Measurements from ENCODE around the gene GTF3C2.
"Not testable (repeated sequence)": the region's sequence is repeated elsewhere in the genome, so short reads cannot be mapped to it uniquely, and the experiment has no call there.

GTF3C2 gene

GRCh38 chr2:27370816-27371620, 14.5 kb upstream of the GTF3C2 start:
- peak in 1 of 4 experiments; percentile 34 for DNase-seq

- DNase-seq = peak; percentile 96 to 99 (median 98)
Observed at GRCh38 chr2:27370026-27370815, 13.7 kb upstream of the GTF3C2 start, which contains the start of the genes EIF2B4 and SNX17. Gene EIF2B4 (minus strand): TSS chr2:27370338. CDS start chr2:27370314, 24 bp downstream. Gene SNX17 (plus strand): TSS chr2:27370616. CDS start chr2:27370744, 128 bp downstream.

GRCh38 chr2:27369471-27370025, 13.0 kb upstream of the GTF3C2 start:
- peak in 1 of 4 experiments; percentile 62 for DNase-seq

GRCh38 chr2:27363933-27364332, 7.4 kb upstream of the GTF3C2 start:
- no peak for DNase-seq

- DNase-seq = no peak
Observed at GRCh38 chr2:27362678-27363420, 6.3 kb upstream of the GTF3C2 start.

GRCh38 chr2:27356056-27356381, 545 bp downstream of the GTF3C2 start:
- DNase-seq = peak in 1 of 4 experiments; percentile 48

- no peak for DNase-seq
Observed at GRCh38 chr2:27354597-27354927, 2.0 kb downstream of the GTF3C2 start.

GRCh38 chr2:27353762-27354596, 2.6 kb downstream of the GTF3C2 start:
- DNase-seq = no peak

- not testable (repeated sequence) for DNase-seq
Observed at GRCh38 chr2:27353386-27353761, 3.2 kb downstream of the GTF3C2 start.

GRCh38 chr2:27351802-27352598, 4.6 kb downstream of the GTF3C2 start:
- DNase-seq = no peak

- DNase-seq = no peak
Observed at GRCh38 chr2:27350106-27350693, 6.4 kb downstream of the GTF3C2 start.

- no peak for DNase-seq
Observed at GRCh38 chr2:27347641-27348040, 8.9 kb downstream of the GTF3C2 start.

- no peak for DNase-seq
Observed at GRCh38 chr2:27336173-27336572, 20.4 kb downstream of the GTF3C2 start.

- DNase-seq = no peak
Observed at GRCh38 chr2:27335311-27335710, 21.3 kb downstream of the GTF3C2 start.

- no peak for DNase-seq
Observed at GRCh38 chr2:27324720-27325119, 31.8 kb downstream of the GTF3C2 start.

- DNase-seq = no peak
Observed at GRCh38 chr2:27323596-27324285, 32.8 kb downstream of the GTF3C2 start.

GRCh38 chr2:27322766-27323595, 33.6 kb downstream of the GTF3C2 start, which contains the start of gene MPV17:
Gene MPV17 (minus strand): TSS chr2:27323097. CDS start chr2:27322517, 580 bp downstream.
- peak; percentile 40 to 79 (median 70) for DNase-seq

- no peak for DNase-seq
Observed at GRCh38 chr2:27322301-27322765, 34.2 kb downstream of the GTF3C2 start.

- DNase-seq = no peak
Observed at GRCh38 chr2:27320958-27321543, 35.5 kb downstream of the GTF3C2 start.

All from activated naive CD4-positive, alpha-beta T cell (primary cell).